ENCODE results near the gene ZNF683.
"Not testable (repeated sequence)": the region's sequence is repeated elsewhere in the genome, so short reads cannot be mapped to it uniquely, and the experiment has no call there.

The ZNF683 gene

GRCh38 chr1:26335774-26336476 is 36.6 kb downstream of the ZNF683 start:
- H3K27me3 ChIP-seq (replicated peaks), result no peaks in the 10 kb centered on the region
- peak overlapping the region; percentile 63 for H3K4me3 ChIP-seq (ENCODE audit: low read depth, low read length)
- DNase-seq, result no peak
- H3K27ac ChIP-seq, result no peak overlapping the region
- in situ Hi-C loops (cut with HindIII; ENCODE audit: low pct_ligation_motif_present, low sequenced_read_pairs), result no loop called here
- no peak for TF ChIP-seq CTCF (IDR thresholded peaks at IDR 0.05; ENCODE audit: low read depth, low read length, missing control alignments)
- H3K36me3 ChIP-seq (replicated peaks), result no peaks in the 10 kb centered on the region

GRCh38 chr1:26333312-26333711 is 39.2 kb downstream of the ZNF683 start:
- H3K4me3 ChIP-seq (ENCODE audit: low read depth, low read length); H3K27me3 ChIP-seq (replicated peaks): not testable (repeated sequence)

GRCh38 chr1:26330276-26330675 is 42.3 kb downstream of the ZNF683 start:
- in situ Hi-C loops (cut with HindIII; ENCODE audit: low pct_ligation_motif_present, low sequenced_read_pairs), result no loop called here
- no peak for TF ChIP-seq CTCF (IDR thresholded peaks at IDR 0.05; ENCODE audit: low read depth, low read length, missing control alignments)

More at GRCh38 chr1:26333312-26333711, 39.2 kb downstream of the ZNF683 start:
- in situ Hi-C loops (cut with HindIII; ENCODE audit: low pct_ligation_motif_present, low sequenced_read_pairs); H3K36me3 ChIP-seq (replicated peaks); H3K27ac ChIP-seq; DNase-seq: not testable (repeated sequence)

GRCh38 chr1:26329380-26329779 is 43.2 kb downstream of the ZNF683 start:
- DNase-seq; in situ Hi-C loops (cut with HindIII; ENCODE audit: low pct_ligation_motif_present, low sequenced_read_pairs); H3K36me3 ChIP-seq (replicated peaks); H3K27me3 ChIP-seq (replicated peaks); H3K27ac ChIP-seq; H3K4me3 ChIP-seq (ENCODE audit: low read depth, low read length): not testable (repeated sequence)

More at GRCh38 chr1:26330276-26330675, 42.3 kb downstream of the ZNF683 start:
- Histone ChIP-seq H3K36me3 (replicated peaks) (no peaks in the 10 kb centered on the region), H3K4me3 (ENCODE audit: low read depth, low read length) (no peak overlapping the region), H3K27me3 (replicated peaks) (no peaks in the 10 kb centered on the region), H3K27ac (no peak overlapping the region)
- DNase-seq, result no peak

- in situ Hi-C loops (cut with HindIII; ENCODE audit: low pct_ligation_motif_present, low sequenced_read_pairs), result no loop called here
- no peaks in the 10 kb centered on the region for H3K27me3 ChIP-seq (replicated peaks)
These were observed 44.0 kb downstream of the ZNF683 start for GRCh38 chr1:26328597-26328996.

GRCh38 chr1:26327956-26328362 is 44.6 kb downstream of the ZNF683 start:
- Histone ChIP-seq H3K27ac (no peak overlapping the region), H3K4me3 (ENCODE audit: low read depth, low read length) (no peak overlapping the region), H3K27me3 (replicated peaks) (no peaks in the 10 kb centered on the region), H3K36me3 (replicated peaks) (no peaks in the 10 kb centered on the region)
- no peak for TF ChIP-seq CTCF (IDR thresholded peaks at IDR 0.05; ENCODE audit: low read depth, low read length, missing control alignments)
- DNase-seq, result no peak
- in situ Hi-C loops (cut with HindIII; ENCODE audit: low pct_ligation_motif_present, low sequenced_read_pairs), result no loop called here

More at GRCh38 chr1:26328597-26328996, 44.0 kb downstream of the ZNF683 start:
- H3K4me3 ChIP-seq (ENCODE audit: low read depth, low read length), result no peak overlapping the region
- no peak overlapping the region for H3K27ac ChIP-seq
- no peak for TF ChIP-seq CTCF (IDR thresholded peaks at IDR 0.05; ENCODE audit: low read depth, low read length, missing control alignments)
- DNase-seq, result no peak
- no peaks in the 10 kb centered on the region for H3K36me3 ChIP-seq (replicated peaks)

- no peak overlapping the region for H3K27ac ChIP-seq
- H3K4me3 ChIP-seq (ENCODE audit: low read depth, low read length), result no peak overlapping the region
- no peak for DNase-seq
- in situ Hi-C loops (cut with HindIII; ENCODE audit: low pct_ligation_motif_present, low sequenced_read_pairs), result no loop called here
- H3K36me3 ChIP-seq (replicated peaks), result no peaks in the 10 kb centered on the region
- TF ChIP-seq CTCF (IDR thresholded peaks at IDR 0.05; ENCODE audit: low read depth, low read length, missing control alignments), result no peak
- H3K27me3 ChIP-seq (replicated peaks), result no peaks in the 10 kb centered on the region
These were observed 48.0 kb downstream of the ZNF683 start for GRCh38 chr1:26324550-26324949.

Data from brain microvascular endothelial cell (primary cell).